Retina (tissue), 1 donor: ENCODE data around the gene XRRA1.

Source experiments
- DNase-seq: peaks from one replicate; pipeline ENCODE4 v3.0.0-alpha.2; 2016

The XRRA1 gene

DNA sequence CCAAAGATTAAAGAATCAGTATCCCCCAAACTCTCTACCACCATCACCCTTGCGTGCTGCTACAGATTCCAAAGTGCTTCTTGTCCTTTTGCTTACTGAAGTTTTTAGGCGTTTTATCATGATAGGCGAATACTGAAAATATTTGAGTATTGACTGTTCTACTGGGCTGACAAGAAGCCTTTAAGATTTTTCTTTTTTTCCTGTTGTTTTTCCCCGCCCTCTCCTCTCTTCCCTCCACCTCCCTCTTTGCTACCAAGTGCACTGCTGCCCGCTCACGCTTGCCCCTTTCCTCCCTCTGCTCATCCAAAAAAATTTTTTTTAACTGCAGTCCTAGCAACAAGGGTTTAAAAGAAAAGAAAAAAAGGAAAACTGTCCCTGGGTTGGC, 854 bp upstream of the XRRA1 start:
- peak; percentile 15 for DNase-seq

DNA sequence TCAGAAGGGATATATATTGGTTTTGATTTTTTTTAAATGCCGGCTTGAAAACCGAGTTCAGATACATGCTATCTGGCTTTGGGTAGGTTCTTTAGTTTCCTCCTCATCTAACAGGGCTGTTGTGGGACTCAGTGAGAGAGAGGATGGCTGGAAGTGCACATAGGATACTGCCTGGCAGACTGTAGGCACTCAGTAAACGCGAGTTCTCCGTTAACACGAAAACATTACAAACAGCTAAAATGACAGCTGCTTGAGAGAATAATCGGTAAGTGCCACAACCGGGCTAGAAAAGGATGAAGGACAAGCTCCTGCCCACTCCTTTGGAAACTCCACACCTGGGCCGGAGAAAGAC, 369 bp downstream of the XRRA1 start:
- DNase-seq, result no peak

DNA sequence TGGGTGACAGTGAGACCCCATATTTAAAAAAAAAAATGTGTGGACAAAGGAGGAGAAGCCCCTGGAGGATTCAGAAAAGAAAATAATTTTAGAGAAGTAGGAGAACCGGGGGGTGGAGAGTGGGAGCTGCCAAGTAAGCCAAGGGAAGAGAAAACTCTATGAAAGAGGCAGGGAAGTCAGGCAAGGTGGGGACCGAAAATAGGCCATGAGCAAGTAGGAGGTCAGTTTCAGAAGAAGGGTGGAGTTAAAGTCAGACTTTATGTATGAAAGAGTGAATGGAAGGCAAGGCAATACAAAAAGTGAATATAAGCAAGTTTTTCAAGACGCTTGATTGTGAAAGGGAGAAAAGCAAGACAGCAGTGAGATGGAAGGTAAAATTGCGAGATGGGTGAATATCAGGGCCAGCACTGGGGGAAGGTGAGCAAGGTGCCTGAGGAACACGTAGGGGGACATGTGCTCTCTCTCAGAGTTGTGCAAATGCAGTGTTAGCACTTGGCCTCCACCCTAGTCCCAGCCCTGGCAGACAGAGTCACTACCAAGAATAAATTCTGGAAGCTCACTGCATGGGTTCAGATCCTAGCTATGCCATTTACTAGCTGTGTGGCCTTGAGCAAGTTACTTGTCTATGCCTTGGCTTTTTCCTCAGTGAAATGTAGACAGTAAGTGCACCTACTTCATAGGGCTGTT, 6.7 kb downstream of the XRRA1 start:
- no peak for DNase-seq

DNA sequence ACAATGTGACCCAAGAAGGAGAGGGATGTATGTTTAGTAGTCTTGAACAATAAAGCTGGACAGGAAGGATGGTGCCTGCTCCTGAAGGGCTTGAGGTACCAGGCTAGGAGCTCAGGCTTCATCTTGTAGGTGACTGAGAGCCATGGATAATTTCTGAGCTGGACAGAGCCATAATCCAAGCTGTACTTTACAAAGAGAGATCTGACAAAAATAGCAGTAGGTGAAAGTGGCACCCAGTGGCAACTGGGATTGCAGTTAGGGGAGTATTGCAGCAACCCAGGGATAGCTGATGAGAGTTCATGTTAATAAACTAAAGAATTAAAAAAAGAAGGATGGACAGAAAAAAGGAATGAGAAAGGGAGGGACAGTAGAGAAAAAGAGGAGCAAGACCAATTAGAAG, 7.4 kb downstream of the XRRA1 start:
- DNase-seq, result no peak

DNA sequence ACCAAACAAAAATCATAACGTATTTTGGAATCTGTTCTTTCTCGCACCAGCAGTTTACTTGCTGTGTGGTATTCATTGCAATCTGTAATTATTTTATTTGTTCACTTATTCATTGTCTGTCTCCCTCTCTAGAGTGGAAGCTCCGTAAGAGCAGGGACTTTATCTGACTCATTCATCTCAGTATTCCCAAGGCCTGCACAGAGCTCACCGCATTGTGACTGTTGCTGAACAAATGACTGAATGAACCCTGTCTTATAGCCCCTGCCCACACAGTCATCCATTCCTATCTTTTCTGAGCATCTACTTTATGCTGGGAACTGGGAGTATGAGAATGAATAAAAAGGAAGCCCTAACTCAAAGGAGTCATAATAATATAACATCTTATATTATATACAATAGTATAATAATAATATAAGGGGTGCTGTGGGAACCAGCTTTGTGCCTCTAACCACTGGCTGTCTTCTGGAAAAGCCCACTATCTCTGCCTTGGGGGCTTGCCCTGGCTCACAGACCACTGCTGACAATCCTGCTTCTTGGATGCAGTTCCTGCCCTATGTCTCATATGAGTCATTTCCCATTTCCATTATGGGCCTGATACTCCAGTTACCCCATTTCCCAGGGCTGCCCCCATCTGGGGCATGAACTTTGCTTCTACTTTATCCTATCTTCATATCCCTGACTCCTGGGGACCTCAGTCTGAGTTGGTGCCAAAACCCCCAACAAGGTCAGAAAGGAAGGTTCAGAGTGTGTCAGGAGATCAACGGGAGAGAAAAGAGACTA, 11.0 kb downstream of the XRRA1 start:
- no peak for DNase-seq

DNA sequence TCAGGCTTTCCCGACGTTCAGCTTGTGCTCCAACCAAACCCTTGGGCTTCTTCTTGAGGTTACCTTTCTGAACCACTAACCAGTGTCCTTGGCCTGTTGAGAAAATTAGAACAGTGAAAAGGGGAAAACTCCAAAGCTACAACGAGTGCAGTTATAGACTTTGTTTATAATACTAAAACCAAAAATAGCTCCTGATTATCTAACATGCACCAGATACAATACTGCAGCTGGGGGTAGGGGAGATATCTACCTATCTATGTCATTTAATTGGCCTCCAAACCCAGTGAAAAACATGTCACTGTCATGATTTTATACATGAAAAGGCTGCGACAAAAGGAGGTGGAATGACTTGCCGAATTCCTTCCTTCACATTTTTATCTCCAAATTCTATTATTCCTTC, 11.9 kb downstream of the XRRA1 start:
- DNase-seq, result no peak

DNA sequence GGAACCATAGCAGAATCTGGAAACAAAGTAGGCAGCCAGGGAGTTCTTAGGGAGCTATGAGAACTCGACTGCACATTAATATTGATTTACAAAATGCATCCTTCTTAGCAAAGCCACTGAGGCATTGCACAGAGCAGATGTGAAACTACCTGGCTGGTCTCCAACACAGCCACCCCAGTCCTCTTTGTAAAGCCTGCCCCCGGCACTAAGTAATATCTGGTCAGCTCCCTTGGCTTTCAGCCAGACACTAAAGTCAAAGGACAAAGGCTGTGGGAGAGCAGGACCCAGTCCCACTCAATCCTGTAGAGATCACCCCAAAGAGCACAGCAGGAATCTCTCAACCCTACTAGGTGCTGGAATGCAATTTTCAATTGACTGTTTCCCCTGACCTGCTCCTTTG, 12.8 kb downstream of the XRRA1 start:
- no peak for DNase-seq

DNA sequence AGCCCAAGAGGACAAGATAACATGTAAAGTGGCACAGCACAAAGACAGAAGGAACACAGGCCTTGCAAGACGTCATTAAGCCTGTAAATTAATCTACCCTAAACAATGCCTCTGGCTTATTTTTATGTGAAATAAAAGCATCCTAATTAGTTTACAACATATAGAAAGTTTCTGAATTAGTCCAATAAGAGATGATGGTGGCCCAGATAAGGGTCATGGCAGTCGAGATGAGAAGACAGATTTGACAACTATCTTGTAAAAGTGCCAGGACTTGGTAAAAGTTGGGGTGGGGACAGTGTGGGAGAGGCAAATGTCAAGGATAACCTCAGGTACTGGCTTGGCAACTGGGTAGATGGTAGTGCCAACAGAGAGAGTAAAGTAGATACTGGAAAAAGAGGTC, 13.6 kb downstream of the XRRA1 start:
- no peak for DNase-seq

DNA sequence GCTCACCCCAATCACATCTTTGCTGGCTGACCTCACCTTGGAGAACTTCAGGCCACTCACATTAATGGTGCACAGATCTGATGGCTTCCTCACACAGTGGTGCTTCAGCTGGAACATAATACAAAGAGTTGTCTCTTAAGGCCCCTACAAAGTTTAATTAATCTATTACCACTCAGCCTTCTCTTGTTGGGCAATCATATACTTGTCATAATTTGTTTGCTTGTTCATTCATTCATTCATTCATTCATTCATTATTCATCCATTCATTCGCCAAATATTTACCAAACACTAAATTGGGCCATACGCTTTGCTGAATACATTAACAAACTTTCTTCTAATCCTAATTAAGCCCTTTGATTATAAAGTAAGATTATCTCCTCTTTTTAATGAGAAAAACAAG, 15.1 kb downstream of the XRRA1 start:
- no peak for DNase-seq

DNA sequence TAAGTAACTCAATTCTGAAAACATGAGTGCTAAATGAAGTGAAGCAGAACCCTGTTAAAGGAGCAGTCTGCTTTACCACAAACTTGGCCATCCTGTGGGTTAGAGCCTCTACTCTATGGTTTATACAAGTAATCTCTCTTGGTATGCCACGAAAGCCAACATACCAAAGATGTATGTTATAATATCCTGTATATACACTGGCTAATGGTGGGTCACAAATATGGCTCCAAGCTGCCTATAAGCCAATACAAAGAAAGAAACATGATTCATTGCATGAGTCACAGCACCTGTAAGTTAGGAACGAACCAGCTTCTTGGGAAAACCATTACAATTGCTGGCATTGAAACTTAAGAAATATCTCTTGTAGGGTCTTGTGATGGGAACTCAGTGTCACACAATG, 16.1 kb downstream of the XRRA1 start:
- no peak for DNase-seq

DNA sequence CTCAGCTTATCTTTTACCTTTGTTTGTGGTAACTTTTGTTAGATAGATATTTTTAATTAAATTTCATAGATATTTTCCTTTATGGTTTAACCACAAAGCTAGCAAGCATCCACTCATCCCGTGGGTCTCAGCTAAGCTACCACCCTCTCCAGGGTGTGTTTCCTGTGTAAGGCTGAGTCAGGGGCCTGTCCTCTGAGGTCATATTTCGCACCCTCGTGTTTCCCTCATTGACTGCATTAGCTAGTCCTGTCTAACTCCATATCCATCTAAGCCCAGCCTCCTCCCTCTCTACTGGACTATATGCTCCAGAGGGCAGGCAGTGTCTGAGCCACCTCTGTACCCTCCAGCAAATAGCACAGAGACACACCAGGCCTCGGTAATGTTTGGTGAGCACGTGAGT, 16.7 kb downstream of the XRRA1 start:
- no peak for DNase-seq

DNA sequence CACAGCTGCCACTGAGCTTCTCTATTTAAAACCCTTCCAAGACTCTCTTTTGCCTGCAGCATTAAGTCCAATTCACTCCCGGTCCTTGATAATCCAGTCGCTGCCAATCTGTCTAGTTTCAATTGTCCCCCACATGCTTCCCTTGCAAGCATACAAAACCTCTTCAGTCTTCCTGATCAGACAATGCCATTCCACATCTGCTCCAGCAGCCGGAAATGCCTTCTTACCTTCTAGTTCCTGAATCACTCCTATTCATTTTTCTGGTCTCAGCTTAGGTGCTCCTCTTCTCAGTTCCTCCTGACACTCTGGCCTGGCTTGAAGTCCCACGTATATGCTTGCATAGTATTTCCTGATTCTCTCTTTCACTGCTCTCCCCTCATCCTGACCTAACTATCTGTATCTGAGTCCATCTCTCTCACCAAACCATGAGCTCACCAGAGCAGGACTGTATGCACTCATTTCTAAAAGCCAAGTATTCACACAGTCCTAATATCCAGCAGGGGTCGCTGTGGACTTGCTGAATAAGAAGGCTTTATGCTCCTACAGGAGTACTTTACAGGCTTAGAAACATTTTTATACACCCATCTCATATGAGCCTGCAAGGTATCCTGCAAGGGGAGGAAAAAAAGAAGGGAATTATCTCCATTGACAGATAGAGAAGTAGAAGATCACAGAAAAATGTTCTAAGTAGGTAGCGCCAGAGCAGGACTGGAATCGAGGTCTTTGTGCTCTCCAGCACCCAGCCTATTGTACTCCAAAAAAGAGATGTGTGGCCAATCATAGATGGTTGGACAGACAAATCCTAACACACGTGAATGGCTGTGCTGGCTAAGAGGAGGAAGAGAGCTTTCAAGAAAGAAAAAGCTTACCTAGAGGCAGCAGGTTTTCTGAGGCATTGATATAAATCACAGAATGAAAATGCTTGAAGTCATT, 19.2 kb downstream of the XRRA1 start:
- peak; percentile 63 for DNase-seq

DNA sequence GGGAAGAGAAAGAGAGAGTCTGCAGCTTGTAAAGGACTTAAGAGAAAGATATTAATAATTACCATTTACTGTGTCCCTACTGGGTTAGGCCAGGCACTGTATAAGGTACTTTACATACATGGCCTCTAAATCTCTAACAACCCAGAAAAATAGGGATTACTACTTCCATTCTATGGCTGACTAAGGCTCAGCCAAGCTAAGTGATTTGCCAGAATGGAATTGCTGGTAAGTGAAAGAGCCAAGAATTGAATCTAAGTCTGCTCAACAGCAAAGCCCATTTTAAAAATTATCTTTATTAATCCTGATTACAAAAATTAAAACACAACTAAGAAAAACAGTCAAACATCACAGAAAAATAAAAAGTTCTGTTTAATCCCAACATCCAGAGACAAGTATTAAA, 21.4 kb downstream of the XRRA1 start:
- no peak for DNase-seq

DNA sequence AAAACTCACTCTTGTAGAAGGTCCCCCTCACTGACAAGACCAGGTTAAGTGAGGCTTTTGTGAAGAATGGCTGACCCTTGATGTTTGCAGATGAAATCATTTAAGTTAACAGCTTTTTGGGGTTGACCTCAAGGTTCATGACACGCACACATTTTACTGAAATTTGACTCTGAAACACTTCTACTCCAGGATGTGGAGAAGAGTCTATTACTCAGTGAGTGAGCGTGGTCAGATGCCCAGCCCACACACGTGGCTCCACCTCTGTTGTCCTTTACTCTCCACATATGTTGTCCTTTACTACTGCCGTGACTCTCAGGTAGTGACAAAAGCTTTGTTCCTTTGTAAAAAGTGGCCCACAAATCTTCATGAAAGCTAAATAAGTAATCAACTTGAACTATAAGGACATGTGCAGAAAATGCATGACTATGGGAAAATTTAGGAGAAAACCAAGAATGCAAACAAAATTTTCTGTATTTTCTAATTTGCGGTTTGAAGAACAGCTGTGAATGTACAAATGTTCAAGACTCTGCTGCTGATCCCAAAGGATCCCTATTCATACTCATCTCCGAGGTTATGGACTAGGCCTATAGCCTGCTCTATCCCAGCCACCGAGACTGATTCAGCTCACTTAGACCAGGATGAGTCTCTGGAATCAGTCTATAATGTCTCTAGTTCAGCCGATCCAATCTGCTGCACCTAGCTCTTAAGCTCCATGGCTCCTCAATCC, 22.4 kb downstream of the XRRA1 start:
- no peak for DNase-seq

DNA sequence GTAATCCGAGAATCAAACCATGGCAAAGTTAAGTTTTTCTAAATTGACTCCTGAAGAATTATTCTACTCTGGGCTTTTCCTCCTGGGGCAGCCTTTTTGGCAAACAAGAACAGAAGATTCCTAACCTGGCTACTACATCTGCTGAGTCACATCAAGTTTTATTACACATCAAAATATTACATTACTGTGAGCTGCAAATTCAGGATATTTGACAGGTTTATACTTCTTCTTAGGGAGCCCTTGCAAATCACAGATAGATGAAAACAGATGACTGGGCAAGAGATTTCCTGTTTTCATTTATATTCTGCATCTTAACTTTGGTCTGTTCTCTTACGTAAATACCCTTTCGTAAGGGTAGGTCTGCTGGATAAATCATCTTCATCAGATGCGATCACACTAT, 23.6 kb downstream of the XRRA1 start:
- no peak for DNase-seq

DNA sequence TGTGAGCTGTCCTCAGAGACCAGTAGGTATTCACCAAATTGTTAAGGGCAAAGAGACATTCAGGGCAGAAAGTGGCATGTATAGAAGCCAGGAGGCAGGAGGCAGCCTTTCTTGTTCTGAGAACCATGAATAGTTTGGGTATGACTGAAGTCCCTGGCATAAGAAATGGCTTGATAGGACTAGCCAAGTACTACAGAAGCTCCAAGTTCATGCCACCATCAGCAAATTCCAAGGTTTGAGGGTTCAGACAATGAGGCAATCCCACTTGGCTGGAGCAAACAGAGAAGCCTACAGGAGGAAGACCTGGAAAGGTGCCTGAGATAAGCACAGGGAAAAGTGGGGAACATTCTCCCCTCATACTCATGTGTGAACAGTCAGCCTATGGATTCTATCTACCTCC, 25.8 kb downstream of the XRRA1 start:
- DNase-seq, result no peak

DNA sequence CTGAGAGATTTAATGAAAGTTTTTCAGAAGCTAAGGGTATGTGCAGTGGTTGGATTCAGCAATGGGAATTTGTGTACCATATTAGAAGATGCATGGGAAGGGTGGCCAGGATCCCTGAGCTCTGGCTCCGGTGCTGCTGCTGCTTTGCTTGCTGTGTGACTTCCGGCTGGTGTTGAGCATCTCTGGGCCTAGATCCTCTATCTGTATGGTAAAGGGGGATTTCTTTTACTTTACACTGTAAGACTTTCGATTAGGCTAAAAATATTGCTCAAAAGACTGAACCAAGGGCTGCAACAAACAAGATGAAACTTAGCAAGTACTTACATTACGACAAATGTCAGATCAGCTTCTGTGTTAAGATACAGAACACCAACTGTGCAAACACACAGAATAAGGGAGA, 39.1 kb downstream of the XRRA1 start:
- no peak for DNase-seq

DNA sequence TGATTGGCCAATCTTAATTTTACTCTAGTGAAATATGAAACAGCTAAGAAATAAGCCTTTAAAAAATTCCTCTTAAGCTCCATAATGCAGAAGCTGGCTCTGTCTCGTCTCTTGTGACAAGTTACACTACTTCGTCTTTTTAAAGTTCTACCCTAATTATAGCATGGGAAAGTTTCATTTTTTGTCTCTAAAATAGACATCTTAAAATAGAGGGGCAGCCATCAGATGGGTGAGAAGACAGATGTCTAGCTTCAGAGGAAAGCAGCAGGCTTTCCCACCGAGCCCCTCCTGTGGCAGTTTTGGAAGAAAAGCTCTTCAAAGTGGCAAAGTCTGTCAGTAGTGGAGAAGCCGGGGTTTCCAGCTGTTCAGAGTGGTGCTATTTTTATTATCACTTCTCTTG, 39.5 kb downstream of the XRRA1 start:
- DNase-seq, result no peak

DNA sequence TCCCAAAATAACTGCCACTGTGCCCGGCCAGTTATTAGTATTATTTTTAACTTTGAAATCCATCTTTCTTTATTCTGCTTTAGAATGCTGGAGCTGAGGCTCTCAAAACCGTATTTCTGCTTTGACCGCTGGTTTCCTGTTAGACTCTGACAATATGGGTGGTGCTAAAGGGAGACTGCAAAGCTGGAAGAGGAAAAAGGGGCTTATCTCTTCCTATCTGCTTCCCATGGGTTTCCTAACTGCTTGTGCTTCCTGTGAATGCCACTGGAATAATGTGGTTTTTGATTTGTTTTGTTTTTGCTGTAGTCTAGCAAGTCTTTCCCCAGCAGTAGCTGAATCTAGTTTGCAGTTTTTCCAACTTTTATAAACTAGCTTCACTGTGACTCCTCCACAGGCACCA, 43.6 kb downstream of the XRRA1 start:
- no peak for DNase-seq

DNA sequence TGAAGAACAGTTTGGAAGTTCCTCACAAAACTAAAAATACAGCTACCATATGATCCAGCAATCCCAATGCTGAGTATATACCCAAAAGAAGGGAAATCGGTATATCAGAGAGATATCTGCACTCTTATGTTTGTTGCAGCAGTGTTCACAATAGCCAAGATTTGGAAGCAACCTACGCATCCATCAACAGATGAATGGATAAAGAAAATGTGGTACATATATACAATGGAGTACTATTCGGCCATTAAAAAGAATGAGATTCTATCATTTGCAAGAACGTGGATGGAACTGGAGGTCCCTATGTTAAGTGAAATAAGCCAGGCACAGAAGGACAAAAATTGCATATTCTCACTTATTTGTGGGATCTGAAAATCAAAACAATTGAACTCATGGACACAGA, 46.5 kb downstream of the XRRA1 start:
- no peak for DNase-seq

DNA sequence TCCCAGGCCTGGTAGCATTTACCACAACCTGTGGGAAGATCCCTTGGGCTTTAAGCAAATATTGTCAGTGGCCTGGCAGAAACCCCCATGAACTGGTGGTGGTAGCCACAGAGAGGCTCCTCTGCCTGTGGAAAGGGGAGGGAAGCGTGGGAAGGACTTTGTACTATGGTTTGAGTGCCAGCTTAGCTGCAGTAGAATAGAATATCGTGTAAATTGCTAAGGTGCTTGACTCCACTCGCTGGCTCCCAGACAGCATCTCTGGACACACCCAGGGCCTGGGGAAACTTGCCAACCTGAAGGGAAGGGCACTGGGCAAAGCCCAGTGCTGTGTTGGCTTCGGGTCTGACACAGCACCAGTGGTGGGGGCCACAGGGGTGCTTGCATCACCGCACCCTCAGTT, 52.6 kb downstream of the XRRA1 start:
- DNase-seq, result no peak

DNA sequence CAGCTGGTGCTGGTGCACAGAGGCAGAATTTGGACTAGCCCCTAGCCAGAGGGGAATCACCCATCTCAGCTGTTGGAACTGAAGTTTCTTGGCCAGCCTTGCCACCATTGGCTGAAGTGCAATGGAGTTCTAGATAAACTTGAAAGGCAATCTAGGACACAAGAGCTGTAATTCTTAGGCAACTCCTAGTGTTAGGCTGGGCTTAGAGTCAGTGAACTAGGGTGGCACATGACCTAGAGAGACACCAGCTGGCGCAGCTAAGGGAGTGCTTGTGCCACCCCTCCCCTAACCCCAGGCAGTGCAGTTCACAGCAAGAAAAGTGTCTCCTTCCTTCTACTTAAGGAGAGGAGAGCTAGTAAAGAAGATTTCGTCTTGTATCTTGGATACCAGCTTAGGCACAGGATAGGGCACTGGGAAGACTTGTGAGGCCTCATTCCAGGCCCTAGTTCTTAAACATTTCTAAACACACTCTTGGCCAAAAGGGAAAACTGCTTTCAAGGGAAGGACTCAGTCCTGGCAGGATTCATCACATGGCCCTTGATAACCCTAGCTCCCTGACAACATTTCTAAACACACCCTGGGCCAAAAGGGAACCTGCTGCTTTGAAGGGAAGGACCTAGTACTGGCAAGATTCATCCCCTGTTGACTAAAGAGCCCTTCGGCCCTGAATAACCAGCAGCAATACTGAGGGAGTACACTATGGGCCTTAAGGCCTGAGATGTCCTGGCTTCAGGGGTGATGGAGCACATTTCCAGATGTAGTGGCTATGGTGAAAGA, 53.4 kb downstream of the XRRA1 start:
- DNase-seq, result no peak
